GM19395 (cell line): ENCODE measurements around the gene L1CAM.

ENCODE experiments used
- ATAC-seq: cut with Tn5 transposase; IDR thresholded peaks from one replicate; pipeline ENCODE4 v1.9.1; 2021; ENCODE audit warnings: mild to moderate bottlenecking, moderate library complexity; ENCODE audit not compliant: unreplicated experiment

L1CAM gene

DNA sequence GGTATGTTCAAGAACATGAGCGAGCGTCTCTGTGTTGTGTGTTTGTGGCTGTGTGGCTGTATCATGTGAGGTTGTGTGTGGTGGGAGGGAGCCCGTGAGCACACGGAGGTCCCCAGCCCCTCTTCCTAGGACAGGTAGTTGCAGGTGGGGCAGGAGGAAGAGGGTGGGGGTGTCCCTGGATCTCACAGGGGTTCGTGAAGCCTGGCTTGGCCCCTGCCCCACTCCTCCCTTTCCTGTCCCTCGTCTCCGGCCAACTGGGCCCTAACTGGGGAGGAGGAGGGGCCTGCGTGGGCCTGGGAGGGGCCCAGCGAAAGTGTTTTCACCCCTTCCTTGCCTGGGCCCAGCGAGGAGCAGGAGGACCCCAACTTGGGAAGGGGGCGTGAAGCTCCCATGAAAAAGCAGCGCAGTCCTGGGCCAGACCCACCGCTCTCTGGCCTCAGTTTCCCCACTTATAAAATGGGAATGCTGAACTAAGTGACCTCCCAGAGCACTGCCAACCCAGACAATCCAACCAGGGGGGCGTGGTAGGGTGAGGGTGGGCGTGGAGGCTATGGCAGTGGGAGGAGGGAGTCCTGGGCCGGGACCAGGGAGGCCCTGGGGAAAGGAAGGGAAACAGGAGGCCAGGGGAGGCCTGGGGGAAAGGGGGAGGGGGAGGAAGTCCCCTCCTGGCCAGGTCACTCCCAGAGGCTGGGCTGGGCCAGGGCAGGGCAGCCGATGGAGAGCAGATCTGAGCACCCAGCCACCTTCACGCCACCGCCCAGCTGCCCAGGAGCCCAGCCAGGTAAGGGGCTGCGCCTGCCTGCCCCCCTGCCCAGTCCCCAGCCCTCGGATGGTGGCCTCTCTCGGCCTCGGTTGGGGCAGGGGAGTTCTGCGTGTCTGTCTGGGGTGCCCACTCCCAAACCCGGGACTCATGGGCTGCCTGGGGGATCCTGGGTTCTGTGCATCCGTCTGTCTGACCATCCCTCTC, 18.3 kb upstream of the L1CAM start, which contains the start of gene AVPR2:
AVPR2 (plus strand) TSS at position 683 of the 967 bp plus-strand sequence. CDS start 473 bp downstream, outside the sequence.
- no peak for ATAC-seq

- ATAC-seq: no peak
Observed at GRCh38 chrX:153903238-153903980, 17.4 kb upstream of the L1CAM start.

- no peak for ATAC-seq
Observed at GRCh38 chrX:153902385-153902784, 16.4 kb upstream of the L1CAM start.

DNA sequence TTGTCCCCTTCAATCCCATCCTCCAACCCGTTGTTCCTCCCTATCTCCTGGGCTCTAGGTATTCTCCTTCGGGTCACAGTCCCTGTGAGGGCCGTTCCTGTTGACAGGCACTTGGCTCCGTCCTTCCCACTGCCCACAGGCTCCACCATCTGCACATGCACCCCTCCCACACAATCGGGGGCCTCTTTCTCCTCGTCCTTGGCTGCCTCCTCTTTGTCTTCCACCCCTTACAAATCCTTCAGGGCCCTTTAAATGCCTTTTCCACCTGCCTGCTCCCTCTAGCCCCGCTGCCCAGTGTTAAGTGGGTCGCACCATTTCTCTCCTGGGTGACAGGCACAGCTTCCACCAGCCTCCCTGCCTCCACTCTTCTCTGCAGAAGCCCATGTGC, 15.8 kb upstream of the L1CAM start:
- ATAC-seq: no peak

- peak; percentile 89 for ATAC-seq
Observed at GRCh38 chrX:153900831-153901752, 15.1 kb upstream of the L1CAM start.

DNA sequence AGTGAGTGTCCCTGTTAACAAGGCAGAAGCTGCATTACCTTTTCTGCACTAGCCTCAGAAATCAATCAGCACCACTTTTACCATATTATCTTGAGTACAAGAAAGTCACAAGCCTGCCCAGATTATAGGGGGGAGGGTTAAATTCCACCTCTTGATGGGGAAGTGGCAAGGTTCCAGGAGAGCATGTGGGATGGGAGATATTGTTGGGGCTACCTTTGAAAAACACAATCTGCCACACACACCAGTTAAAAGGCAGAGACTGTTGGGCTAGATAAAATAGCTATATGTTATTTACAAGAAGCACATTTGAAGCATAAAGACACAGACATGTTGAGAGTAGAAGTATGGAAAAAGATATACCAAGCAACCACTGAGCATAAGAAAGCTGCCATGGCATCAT, 11.9 kb upstream of the L1CAM start:
- no peak for ATAC-seq

- no peak for ATAC-seq
Observed at GRCh38 chrX:153889123-153889522, 3.1 kb upstream of the L1CAM start.

DNA sequence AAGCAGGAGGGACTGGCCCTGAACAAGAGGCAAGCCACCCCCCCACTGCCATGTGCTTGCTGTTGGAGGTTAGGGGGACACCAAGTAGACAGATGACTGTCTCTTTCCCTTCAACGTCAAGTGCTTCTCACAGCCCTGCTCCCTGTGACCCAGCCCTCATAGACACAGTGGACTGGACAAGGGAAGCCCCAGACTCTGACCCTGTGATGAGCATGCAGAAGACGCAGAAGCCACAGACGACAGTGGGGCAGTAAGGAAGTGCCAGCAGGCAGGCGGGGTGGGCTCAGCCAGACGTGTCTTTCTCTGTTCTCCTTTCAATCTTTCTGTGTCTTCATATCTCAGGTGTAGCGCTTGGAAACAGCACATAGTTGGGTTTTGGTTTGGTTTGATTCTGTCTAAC, 2.4 kb upstream of the L1CAM start:
- no peak for ATAC-seq

GRCh38 chrX:153887385-153887784, 1.4 kb upstream of the L1CAM start:
- ATAC-seq: no peak

DNA sequence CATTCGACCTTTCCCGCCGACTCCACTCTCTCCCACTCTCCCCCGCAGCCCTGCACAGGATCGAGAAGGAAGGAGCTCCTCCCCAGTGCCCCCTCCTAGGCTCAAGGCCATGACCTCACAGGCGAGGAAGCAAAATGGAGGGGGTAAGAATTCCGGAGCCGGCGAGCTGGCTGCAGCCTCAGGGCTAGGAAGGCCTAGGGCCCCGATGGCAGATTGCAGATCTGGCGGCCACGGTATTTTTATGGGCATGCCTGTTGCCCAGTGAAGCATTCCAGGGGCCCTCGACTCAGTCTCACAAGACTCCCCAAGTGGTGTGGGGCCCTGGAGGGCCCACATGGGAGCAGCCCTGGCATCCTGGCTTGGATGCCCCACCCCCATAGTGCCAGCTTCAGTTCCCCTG, 942 bp upstream of the L1CAM start:
- no peak for ATAC-seq

DNA sequence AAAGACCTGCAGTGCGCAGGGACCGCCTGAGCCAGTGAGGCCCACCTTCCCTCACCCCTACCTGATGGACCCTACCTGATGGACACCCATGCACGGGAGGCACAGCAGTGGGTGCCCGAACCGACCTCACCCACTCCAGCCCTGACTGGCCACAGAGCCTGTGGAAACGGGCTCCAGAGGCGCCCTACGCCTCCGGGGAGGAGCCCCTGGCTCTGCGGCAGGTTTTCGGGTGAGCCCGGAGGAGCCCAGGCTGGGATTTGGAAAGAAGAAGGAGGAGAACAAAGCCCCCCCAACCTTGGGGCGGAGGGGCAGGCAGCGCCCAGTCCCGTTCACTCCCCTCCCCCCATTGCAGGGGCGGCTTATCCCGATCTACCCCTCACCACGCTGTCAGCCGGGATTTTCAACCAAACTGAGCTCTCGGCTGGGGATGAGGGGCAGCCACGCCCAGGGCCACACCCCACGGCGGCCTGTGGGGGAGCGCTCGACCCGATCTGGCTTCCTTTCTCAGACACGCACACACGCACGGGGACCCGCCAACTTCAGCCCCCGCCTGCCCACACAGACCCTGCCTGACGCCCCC, 675 bp downstream of the L1CAM start:
- ATAC-seq: no peak

GRCh38 chrX:153884590-153884989, 1.4 kb downstream of the L1CAM start:
- no peak for ATAC-seq

DNA sequence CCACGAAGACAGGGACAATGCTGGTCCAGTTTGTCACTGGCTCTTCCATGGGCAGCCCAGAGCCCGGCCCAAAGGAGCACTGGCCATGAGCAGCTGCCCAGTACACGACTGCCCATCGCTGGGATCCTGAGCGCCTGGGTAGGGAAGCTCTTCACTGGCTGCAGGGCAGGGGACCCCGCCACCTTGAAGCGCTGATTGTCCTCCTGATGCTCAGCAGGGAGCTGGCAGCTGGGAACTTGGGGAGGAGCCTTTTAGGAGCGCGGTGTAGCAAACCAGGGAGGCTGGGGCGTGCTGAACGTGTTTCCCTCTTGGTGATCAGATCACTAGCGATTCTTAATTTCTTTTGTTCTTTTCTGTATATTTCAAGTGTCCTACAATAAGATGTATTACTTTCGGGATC, 1.8 kb downstream of the L1CAM start:
- ATAC-seq: no peak

DNA sequence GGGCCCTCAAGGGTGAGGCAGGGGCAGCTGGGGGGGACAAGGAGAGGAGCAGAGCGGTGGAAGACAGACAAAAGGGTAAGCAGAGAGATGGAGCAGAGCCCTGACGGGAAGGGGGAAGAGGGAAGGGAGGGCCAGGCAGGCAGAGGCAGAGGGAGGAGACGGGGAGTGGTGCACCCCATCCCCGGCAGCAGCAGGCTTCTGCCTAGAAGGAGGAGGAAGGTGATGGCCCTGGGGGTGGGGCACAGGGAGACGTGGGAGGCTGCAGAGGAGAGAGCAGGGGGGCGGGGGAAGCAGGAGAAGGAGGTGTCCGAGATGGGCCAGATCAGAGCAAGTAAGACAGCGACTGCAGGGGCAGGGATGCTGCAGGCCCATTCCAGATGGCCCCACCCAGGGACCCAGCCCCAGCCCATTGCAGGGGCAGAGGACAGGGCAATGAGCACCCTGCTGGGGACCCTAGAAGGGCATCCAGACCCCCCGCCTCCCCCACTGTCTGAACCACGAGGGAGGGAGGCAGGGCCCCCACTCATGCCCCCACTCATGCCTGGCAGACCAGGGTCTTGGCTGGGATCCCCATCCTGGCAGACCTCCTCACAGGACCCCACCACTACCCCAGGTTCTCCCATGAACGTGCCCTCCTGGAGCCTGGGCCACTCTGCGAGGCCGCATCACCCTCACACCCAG, 2.7 kb downstream of the L1CAM start:
- ATAC-seq: no peak

DNA sequence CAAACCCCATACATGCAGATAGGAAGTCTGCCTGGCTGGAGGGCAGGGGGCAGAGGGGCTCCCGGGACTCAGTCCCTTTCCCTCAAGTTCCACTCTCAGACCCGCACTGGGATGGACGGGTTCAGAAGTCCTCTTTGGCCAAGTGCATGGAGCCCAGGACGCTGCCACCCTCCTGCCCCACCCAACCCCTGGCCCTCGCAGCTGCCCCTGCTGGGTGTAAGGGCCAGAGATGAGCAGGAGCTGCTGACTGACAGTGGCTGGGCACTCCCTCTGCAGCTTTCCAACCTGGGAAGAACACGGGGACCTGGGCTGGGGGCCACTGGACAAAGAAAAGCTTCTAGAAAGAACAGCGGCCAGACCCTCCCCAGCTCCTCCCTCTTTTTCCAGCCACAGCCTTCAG, 3.4 kb downstream of the L1CAM start:
- ATAC-seq: no peak

DNA sequence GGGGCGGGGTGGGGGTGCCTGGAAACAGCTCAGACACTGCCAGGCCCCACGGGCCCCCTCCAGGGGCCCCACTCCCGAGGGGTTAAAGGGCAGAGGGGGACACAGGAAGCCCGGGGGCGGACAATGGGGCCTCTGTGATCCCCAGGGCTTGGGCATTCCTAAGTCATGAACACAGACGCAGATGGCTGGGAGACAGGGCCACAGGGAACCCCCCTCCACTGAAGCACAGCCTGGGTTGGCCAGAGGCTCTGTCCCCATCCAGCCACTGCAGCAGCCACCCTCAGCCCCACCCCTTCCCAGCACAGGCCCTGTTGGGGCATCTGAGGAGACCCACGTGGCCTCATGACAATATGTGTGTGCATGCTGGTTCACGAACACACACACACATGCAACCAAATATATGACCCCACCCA, 3.9 kb downstream of the L1CAM start:
- ATAC-seq: no peak

- ATAC-seq: no peak
Observed at GRCh38 chrX:153881281-153881680, 4.7 kb downstream of the L1CAM start.

- no peak for ATAC-seq
Observed at GRCh38 chrX:153880440-153880815, 5.5 kb downstream of the L1CAM start.

DNA sequence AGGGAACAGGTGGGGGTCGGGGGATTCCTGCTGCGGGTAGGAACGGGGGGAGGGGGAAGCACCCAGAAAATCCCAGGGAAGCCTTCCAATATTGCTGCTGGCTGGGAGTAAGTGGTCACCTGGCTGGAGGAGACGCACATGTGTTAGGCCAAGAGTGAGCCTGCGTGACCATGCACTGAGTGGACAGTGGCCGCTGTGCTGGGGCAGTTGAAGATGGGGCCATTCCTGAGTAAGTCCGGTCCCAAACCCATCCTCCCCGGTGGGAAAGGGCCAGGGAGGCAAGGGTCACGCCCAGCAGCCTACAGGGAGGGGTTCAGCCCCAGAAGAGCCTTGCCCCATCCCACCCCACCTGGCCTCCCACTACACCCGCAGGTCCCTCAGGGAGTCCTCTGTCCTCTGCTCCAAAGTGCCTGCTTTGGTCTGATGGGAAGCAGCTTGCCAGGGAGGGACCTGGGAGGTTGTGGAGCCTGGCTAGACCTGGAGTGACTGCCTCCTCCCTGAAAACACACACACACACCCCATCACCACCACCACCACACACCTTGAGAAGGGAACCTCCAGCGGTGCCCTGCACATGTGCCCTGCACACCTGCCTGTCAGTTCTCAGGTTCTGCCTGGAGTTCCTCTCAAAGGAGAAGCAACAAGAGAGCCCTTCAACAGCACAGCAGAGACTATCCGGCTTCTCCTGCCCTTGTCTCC, 6.1 kb downstream of the L1CAM start:
- no peak for ATAC-seq
